NCI-H1092 (cell line): ENCODE results near the gene GRIP2.

Experiments used
- DNase-seq: peaks from one replicate; lab custom pipeline; 2025; lab: John Stamatoyannopoulos, UW

Gene GRIP2

DNA sequence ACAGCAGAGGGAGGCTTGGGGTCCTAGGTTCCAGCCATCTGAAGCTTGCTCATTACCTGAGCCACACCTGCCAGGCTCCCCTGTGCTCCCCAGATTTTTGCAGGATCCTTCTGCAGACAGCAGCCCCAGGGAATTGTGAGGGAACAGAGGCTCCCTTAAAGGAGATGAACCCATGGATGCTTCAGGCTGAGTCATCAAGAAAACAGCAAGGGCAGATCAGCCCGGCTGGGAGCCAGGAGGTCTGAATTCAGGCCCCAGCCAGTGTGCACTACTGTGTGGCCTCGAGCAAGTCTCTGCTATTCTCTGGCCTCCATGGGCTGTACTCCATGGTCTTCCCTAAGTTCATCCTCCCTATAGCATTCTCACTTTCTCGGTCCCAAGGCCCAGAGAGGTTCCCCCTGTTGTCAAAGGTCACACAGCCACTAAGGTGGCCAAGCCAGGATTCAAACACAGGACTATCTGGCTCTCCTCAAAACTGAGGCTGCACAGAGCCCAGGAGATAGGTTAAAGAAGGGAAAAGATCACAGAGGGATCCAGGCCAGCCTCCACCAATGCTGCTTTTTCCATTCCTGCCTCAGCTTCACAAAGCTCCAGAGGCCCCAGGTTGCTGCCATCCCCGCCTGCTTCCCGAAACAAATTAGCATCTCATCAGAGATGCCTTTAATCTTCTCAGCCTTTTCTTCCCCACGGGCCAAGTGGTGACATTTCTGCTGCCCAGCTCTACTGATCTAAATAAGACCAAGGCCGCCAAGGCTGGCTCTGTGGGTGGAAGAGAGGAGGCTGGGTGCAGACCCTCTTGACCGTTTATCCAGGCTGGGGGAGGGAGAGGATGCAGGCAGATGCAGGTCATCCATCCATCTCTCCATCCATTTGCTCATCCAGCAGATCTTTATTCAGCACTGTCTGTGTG is 21.2 kb upstream of the GRIP2 start:
- DNase-seq: no peak

DNA sequence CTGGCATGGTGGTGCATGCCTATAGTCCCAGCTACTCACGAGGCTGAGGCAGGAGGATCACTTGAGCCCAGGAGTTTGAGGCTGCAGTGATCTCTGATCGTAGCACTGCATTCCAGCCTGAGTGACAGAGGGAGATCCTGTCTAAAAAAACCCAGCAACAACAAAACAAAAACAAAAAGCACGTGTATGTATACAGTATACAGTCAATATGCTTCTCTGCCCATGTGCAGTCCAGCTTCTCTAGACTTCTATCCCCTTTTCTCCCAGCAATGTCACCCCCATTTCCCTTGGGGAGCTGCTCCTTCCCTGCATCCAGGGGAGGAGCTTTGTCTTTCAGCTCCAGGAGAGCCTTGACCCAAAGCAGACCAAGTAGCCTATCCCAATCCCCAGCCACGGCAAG is 20.0 kb upstream of the GRIP2 start:
- no peak for DNase-seq

DNA sequence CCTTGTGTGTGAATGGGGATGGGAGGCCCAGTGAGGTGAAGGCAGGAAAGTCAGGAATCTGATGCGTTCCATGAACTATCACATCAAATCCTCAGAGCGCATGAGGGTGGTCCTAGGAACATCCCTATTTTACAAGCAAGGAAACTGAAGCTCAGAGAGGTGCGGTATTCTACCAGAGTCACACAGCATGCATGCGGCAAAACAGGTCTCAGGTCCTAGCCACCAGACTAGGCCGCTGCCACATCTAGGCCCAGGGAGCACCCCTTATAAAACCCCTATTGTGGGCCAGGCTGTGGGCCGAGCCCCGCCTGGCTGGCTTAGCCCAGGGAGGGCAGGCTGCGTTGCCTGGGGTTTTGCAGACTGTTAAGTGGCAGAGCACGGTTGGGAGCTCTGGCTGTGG is 17.9 kb upstream of the GRIP2 start:
- DNase-seq: no peak

DNA sequence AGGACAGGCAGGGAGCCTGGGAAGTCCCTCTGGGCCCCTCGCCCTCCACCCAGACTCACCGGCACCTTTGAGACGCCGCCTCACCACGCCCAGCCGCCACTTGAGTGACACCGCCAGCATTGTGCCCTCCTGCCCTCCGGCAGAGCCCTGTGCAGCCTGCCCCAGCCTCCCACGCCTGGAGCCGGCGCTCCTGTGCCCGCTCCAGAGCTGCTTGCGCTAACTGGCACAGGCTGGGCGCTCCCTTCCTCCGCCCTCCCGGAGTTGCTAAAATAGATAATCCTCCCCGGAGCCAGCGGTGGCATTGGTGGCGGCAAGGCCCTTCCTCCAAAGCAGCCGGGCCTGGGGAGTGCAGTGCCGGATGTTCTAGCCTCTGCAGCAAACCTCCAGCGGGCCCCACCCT is 15.7 kb upstream of the GRIP2 start:
- DNase-seq: no peak

DNA sequence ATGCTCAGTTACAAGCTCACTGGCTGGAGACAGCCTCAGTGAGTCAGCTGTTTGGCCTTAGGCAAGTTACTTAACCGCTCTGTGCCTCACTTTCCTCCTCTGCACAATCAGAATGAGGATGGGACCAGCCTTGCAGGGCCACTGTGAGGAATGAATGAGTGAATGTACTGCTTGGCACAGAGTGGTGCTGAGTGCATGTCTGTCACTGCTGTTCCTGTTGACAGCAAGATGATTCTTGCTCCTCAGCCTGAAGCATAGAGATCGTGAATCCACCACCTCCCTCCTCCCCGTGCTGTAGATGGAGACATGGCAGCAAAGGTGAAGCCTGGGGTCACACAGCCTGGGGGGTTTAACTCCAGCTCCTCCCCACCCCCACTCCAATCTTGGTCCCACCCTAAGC is 14.6 kb upstream of the GRIP2 start:
- DNase-seq: no peak

DNA sequence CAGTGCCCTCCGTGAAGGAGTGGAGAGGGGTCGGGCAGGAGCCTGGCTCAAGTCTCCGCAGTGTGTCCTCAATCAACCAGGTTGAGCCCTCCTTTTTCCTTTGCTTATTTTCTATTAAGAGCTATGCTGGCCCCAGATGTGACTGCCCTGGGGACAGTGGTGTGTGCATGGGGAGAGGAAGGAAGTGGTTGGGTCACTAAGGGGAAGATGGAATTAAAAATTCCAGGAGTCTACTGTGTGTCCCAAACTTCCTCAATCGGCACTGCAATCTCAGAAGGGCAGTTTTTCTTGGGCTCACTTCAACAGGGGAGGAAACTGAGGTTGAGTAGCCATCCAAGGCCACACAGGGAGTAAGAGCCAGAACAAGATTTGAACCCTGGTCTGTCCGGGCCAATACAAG is 13.7 kb upstream of the GRIP2 start:
- DNase-seq: no peak

DNA sequence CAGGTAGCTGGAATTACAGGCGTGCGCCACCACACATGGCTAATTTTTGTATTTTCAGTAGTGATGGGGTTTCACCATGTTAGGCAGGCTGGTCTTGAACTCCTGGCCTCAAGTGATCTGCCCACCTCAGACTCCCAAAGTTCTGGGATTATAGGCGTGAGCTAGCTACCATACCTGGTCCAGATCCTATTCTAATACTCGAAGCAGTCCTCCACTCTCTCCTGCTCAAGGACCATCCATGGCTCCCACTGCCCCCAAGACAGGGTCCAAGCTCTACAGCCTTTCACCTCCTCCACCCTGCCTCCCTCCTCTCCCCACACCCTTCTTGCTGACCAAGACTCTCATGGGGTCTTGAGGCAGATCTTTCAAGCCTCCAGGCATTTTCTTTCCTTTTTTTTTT is 12.6 kb upstream of the GRIP2 start:
- DNase-seq: no peak

DNA sequence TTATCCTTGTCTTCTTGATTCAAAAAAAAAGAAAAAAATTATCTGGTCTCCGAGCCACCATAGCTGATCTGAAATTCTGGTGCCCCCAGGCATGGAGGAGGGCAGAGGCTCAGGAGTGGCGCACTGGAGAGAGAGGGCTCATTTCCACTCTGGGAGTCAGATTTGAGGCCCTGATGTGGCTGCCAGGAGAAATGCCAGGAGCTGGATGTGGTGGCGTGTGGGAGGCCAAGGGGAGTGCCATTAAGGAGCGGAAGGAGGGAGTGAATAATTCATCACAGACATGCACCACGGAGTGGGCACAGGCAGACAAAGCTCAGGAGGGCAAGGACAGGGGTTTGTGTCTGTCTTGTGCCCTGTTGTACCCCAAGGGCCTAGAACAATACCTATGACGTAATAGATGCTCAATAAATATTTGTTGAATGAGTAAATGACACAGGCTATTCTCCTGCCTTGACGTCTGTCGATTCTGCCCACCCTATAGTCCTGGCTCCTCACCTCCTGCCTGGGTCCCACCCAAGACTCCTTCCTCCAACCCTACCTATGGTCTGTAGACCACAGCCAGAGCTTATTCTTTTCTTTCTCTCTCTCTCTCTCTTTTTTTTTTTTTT is 12.0 kb upstream of the GRIP2 start:
- DNase-seq: no peak

DNA sequence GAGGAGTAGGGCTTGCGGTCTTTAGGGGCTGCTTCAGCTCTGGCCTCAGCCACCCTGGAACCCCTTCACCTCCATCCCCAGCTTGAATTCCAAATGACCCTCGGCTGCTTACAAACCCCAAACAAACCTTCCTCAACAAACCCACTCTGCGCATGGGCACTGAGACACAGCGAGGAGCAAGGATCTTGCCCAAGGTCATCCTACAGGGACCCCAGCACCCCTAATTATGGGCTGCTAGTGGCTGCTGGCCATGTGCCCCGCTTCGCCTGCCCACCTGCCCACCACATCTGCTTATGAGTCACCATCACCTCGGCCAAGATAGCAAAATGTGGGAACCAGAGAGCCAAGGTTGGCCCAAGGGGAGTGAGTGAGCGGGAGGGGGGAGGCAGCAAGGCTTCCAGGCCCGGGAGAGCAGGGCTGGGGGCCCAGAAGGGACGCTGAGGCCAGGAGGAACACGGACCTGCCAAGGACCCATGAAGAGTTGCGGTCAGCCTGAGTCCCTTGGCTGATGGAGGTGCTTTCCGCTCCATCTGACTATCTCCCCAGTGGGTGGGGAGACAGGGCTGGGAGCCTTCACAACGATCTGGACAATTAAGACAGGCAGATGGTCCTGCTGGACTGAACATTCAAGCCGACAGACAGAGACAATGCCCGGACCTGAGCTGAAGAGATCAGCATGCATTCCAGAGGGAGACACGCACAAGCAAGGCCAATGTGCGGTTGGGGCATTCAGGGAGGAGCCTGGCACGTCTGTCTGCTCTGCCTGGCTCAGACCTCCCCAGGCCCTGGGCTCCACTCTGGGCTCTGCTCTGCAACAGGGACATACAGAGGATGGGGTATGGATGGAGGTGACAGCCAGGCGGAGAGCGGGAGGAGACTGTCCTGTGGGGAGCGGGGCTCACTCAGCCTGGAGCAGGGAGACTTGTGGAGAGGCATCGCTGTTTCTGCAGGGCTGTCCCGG is 10.8 kb upstream of the GRIP2 start:
- DNase-seq: no peak

DNA sequence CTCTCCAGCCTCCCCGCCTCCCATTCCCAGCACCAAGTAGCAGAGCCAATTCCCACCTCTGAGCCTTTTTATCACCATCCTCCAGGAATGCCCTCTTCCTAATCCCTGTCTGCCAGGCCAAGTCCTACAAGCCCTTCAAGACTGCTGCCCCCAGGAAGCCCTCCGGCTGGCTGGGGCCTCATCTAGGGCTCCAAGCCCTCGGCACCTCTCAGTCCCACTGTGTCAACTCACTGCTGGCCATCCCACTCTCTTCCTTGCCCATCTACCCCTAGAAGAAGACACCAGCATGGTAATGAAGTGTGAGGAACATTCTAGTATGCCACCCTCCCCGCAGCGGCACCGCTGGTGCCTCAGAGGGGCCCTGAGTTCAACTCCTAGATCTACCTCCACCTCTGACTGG is 10.0 kb upstream of the GRIP2 start:
- DNase-seq: no peak

DNA sequence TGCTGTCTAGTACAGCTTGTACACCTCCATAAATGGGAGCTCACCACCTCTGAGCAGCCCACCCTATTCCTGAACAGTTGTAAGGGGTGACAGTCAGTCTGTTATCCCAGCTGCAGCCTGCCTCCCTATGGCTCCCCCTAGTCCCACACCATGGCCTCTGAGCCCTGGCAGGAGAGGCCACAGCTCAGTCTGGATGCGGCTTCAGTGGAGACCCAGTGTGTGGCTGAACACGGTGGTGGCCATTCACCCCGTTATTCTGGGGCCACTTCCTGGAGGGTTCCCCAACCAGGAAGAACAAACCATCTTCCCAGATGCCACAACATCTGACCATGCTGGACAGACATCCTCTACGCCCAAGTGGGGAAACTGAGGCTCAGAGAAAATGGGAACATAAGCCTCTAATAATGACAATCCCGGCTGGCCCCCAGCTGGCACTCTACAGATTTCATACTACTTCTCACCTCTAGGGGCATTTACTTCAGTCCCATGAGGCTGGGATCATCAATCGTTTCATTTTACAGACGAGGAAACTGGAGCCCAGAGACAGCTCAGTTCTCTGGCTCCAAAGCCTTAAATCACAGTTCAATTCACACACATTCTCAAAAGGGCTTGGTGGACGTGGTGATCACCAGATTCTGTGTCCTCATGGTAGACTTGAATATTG is 9.2 kb upstream of the GRIP2 start:
- DNase-seq: no peak

DNA sequence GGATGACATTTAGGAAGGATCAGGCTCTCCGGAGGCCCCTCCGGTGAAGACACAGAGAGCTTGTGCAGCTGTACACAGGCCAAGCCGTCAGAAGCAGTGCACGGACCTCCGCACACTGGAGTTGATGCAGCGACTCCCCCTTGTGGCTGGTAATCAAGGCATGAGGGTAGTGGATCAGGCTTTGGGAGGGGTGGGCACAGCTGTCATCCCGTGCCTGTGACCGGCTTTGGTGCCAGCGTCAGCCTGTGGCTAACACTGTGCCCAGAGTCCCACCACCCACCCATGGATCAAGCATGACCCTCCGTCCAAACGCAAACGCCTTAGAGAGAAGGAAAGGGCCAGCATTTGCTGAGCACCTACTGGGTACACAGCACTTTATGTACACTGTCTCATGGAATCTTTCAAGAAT is 8.2 kb upstream of the GRIP2 start:
- peak; percentile 28 for DNase-seq

DNA sequence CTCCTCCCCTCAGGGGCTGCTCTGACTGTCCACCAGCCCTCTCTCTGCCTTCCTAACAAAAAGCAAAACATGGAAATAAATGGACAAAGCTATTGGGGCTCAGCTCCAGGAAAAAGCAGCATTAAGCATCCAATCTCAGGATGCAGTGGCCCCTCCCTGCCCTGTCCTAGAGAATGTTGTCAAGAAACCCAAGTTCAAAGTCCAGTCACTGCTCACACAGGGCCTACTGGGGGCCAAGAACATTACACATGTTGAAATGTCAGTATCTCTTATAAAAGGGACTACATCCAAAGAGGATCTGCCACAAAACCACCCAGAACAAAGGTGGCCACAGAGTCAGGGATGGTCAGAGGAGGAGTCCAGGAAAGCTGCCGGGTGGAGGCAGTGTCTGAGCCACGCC is 7.6 kb upstream of the GRIP2 start:
- no peak for DNase-seq

DNA sequence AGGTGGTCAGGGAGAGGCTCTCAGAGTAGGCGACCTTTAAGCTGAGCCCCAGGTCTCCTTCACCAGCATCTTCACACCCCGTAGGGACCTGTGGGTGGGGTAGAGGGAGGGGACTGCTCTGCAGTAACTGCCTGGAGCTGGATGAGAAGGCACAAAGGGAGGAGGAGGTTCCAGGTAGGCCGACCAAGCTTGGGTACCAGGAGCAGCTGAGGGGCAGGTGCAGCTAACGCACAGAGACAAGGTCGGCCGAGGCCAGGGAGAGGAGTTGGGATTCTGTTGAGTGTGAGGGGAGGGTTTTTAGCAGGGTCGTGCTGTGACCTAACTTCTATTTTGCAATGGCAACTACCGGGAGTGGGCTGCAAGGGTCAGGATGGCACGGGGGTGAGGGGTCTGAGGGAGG is 5.9 kb upstream of the GRIP2 start:
- DNase-seq: no peak

DNA sequence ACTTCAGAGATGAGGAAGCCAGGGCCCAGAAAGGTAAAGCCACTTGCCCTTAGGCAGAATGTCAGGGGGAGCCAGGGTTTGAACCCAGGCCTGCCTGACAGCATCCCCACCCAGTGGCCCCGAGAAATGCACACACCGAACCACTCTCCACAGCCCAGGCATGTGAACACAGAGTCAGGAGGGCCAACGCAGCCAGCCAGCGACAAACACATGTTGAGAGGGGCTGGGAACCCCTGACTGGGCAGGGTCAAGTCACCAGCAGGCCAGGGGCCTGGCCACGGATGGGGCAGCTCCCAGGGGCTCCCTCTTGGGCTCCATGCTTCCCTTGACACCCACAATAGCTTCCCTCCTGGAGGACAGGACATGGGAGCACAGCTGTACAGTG is 5.1 kb upstream of the GRIP2 start:
- no peak for DNase-seq

DNA sequence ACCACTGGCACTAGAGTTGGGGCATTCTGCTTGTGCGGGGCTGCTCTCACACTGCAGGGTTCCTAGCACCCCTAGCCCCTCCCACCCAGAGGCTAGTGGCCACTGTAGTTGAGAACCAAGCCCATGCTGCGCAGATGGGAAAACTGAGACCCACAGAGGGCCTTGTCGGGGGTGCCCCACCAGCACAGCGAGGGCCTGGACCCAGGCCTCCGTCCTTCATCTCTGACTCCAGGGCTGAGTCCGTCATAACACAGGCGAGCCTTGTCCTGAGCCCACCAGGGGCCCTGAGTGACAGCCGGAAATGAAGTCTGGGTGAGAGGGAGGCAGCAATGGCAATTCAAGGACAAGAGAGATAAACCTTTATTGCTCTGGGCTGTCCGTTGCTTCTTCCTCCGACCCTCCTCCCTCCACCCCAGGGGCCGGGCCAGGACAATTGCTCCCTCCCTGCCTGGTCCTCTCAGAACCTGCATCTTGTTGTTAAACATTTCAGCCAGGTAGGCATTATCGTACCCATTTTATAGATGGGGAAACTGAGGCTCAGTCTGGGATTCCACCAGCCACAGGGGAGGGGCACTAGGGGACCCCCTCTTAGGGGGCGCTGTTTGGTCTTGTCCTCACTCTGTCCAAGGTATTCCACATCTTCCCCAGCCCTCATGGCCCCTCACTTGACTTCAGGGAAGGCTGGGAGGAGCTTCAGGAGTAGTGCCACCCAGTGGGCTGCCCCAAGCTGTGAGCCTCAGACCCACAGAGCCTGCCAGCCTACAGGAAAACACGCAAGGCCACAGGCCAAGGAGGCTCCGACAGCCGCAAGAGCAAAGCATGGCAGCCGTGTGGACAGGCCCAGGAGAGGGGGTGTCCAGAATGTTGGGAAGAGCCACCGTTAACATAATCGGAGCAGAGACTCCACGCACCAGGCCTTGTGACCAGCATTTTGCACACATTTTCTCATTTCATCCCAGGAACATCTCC is 4.4 kb upstream of the GRIP2 start:
- no peak for DNase-seq

DNA sequence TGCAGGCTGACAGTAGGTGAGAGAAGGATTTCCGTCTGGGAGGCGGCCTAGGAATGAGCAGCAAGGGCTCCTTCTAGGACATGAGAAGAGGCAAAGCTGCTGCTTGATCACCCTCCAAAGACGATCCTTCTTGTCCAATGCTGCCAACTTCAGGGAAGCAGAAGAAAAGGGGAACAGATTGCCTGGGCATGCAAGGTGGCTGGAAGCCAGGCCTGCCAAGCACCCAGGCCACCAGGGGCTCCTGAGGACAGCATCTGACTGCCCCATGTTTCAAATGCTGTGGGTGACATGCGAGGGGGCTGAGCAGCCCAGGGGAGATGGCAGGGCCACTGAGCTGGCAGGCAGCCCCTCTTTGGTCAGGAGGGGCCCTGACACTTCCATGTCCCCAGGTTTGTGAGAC is 3.3 kb upstream of the GRIP2 start:
- DNase-seq: no peak

DNA sequence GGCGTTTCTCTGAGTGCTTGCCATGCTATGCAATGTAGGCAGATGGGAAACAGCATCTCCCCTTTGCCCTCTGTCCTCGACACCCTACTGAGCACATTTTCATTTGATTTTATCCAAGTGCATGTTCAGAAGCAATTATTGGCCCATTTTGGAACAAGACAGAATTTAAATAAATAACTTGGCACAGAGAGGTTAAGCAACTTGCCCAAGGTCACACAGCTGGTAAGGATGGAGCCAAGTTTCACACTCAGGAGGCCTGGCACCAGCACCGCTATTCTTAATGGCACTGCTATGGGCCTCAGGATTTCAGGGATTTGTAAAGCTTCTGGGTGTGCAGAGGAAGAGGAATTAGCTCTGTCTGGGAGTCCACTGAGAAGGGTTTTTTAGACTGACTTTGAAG is 2.5 kb upstream of the GRIP2 start:
- no peak for DNase-seq

DNA sequence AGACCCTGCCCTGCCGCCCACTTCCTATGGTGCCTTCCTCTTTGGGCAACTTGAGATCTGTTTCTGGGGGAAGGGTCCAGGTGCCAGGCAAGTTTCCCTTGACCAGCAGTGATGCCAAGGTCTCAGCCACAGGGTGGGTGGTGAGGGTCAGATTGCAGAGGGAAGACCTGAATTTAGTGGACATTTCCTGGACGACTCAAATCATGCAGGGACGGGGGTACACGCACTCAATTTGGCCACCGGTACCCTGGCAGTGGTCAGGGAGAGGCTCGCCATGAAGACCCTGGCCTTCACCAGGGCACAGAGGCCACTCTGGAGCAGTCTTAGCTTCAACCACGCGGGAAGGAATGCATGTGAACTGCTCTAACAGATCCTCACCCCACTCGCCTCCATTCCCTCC is 1.5 kb upstream of the GRIP2 start:
- DNase-seq: no peak

DNA sequence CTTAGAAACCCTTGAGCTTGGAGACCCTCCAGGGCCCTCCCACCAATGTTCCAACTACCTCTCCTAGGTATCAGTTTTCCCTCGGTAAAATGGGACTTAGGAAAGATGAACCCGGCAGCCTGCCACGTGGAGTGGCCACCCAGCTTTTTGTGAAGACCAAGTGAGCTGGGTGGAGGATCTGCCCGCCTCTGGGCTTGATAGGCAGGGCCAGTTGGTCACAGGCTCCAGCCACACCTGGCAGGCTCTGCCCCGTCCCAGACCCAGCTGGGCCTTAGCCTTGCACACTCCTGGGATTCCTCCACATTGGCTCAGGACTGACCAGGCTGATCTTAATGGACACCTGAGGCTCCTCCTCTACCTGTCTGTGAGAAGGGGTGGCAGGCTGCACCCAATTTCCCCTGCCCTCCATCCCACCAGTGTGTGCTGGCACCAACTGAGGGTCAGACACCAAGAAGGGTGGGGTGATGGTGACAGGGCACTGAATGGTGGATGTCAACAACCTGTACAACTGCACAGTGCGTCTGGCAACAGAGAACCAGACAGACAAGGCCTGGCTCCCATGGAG is 761 bp upstream of the GRIP2 start:
- no peak for DNase-seq

DNA sequence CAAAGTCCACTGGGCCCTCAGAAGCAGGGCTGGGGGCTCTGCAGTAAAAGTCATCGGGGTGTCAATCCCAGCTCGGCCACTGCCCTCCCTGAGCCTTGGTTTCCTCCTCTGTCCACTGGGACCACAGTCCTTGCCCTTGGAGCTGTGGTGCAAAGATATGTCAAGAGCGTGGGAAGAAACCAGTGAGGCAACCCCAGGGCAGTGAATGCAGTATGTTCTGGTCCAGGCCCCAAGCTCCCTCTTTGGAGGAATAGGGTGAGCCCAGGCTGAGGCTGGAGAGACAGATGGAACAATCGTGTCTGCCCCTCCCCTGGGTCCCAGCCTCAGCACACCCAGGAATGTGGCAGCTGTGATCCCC is 779 bp downstream of the GRIP2 start:
- DNase-seq: no peak
